ENCODE measurements around the gene ALAS1.
"Not testable (repeated sequence)": the region's sequence is repeated elsewhere in the genome, so short reads cannot be mapped to it uniquely, and the experiment has no call there.

DNA sequence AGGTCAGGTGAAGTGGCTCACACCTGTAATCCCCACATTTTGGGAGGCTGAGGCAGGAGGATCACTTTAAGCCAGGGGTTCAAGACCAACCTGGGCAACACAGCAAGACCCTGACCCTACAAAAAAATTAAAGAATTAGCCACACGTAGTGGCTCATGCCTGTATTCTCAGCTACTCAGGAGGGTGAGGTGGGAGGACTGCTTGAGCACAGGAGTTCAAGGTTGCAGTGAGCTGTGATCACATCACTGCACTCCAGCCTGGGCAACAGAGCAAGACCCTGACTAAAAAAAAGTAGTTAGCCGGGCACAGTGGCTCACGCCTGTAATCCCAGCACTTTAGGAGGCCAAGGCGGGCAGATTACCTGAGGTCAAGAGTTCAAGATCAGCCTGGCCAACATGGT lies 46.0 kb upstream of the ALAS1 start:
- TF ChIP-seq, protein P1, sequence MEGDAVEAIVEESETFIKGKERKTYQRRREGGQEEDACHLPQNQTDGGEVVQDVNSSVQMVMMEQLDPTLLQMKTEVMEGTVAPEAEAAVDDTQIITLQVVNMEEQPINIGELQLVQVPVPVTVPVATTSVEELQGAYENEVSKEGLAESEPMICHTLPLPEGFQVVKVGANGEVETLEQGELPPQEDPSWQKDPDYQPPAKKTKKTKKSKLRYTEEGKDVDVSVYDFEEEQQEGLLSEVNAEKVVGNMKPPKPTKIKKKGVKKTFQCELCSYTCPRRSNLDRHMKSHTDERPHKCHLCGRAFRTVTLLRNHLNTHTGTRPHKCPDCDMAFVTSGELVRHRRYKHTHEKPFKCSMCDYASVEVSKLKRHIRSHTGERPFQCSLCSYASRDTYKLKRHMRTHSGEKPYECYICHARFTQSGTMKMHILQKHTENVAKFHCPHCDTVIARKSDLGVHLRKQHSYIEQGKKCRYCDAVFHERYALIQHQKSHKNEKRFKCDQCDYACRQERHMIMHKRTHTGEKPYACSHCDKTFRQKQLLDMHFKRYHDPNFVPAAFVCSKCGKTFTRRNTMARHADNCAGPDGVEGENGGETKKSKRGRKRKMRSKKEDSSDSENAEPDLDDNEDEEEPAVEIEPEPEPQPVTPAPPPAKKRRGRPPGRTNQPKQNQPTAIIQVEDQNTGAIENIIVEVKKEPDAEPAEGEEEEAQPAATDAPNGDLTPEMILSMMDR (conservative IDR thresholded peaks at IDR 0.05; ENCODE audit: low read depth, low read length) = not testable (repeated sequence)
- not testable (repeated sequence) for TF ChIP-seq EZH2 (IDR thresholded peaks at IDR 0.05; ENCODE audit: low read length, unreplicated experiment)

Measured in PC-3 (cell line).